Endometrium (tissue), 2 donors: ENCODE measurements around the gene ATXN7.
A peak's percentile ranks its signal among the peaks of the same experiment; 100 is the strongest.

Experiments used
- FAIRE-seq: peaks from 2 replicates; lab custom pipeline; 2012; peaks lifted over from hg19 to GRCh38; lab: Jason Lieb, UNC
- donor health status: control.
- donor health status: control.

ATXN7 gene

DNA sequence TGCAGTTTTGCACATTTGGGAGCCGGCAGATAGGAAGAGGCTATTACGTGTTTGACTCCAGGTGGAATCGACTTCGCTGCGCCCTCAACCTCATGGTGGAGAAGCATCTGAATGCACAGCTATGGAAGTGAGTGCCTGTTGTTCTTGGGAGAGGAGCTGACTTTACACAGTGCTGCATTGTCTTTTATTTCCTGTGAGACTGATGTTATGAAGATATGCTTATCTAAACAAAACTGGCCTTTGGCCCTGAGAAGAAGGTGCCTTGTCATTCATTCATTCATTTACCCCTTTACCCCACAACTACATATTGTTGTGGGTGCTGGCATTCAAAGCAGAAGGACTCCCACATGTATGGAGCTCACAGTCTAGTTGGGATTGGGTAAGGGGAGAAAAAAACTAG is 127.1 kb downstream of the ATXN7 start:
- FAIRE-seq, result no peak

DNA sequence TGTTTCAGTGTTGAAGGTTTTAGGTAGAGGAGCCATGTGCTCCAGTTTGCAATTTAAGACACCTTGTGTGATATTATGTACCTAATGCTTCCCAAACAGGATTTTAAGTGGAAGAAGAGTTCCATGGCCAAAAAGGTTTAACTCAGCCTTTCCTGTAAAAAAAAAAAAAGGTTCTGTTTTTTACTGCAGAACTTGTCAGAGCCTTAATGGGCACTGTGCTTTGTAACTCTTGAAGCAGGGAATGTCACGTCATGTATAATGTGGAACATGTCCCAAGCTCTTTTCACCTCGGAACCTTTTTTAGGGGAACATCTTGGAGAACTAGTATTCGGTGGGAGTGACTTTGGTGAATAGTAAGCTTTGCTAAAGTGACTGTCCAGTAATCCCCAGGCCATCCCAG is 128.0 kb downstream of the ATXN7 start:
- no peak for FAIRE-seq

DNA sequence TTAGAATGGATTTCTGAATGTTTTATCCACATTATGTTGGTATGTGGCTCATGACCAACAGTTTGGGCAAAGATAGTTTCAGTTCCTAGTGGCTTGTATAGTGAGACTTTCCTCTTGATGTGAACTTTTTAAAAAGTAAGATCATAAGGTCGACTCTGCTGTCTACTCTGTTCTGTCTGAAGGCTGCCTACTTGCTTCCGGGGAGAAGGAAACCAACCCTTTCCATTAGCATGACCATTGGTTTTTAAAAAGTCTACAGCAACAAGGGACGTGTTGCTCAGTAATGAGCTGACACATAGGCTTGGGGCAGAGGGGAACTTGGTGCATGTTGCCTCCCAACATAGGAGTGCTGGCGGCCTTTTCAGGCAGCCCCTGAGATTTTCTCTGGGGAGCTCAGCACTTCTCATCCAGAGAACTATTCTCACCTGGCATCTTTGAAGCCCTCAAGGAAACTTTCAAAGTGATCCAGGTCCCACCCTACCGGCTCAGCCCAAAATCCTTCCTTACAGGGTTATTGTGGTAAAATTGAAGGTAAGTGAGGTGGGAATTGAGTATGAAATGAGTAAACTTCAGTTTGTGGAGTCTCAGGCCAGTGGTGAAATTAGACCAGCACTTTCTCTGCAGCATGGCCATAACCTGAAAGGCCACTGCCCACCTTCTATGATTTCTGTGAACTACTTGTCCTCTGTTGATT is 129.0 kb downstream of the ATXN7 start:
- no peak for FAIRE-seq

DNA sequence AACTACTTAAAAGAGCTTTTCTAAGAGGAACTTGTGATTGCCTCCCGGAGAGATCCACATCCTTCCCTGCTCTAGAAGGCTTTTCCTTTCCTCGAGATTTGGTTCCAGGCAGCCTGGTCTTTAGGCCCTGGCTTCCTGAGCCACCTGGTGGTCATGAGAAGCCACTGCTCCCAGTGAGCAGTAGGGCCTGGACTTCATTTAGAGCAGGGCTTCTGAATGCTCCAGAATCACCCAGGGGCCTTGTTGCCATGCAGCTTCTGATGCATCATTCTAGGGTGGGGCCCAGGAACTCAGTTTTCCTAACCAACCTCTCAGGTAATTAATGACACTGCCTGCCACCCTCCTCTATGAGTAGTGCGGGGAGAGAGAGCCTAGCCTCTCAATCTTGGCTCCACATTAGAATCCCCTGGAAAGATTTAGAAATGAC is 130.0 kb downstream of the ATXN7 start:
- peak; percentile 70 for FAIRE-seq

DNA sequence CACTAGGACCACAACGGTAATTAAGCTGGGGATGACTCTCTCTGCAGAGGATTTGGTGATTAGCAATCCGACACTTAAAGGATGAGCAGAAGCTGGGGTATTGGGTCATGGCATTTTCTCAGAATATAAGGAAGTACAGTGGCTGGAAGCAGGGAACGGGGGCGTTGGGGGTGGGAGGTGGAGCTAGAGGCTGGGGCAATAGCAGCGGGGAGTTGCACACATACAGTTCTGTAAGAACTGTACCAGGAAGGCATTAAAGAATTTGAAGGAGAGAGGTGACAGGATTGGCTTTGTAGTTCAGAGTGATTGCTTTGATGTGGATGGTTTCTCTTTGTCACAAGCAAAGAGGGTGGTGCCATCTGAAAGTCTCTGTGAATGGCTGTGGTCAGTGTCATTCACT is 131.4 kb downstream of the ATXN7 start:
- no peak for FAIRE-seq

DNA sequence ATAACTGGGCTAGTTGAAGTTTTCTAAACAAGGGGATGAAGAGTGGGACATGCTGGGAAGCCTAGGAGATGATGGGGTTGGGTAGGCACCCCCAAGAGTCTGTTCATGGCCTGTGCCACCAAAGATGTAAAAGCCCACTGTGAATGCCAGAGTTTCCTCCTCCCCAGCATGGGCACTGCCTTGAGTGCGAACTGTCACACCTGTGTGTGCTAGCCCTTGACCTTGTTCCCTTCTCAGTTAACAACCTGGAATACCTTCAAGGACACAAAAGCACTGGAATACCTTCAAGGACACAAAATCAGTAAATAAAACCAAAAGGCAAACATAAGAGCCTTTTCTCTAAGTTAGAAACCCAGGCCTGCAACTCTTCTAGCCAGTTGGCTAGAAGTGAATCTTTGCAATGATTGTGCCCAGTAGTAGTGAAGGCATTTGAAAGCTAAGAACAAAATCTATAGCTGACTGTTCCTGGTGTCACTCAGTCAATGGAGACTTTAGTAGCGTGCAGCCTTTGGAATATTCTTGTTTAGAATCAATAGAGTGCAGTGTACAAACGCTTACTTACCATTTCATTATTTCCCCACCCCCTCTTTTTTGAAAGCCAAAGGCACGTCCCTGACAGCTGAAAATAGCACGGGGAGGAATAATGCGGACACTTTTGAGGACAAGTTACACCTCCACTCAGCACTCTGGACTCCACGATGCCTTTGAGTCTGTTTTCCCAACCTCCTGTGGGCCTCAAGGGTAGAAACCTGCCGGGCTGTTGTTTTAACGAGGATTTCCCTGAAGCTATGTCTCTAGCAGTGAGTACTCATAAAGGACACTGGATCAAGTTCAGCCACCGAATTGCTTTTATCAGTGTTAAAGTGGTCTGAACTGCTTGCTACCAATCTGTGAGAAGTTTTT is 135.4 kb downstream of the ATXN7 start:
- FAIRE-seq, result no peak

DNA sequence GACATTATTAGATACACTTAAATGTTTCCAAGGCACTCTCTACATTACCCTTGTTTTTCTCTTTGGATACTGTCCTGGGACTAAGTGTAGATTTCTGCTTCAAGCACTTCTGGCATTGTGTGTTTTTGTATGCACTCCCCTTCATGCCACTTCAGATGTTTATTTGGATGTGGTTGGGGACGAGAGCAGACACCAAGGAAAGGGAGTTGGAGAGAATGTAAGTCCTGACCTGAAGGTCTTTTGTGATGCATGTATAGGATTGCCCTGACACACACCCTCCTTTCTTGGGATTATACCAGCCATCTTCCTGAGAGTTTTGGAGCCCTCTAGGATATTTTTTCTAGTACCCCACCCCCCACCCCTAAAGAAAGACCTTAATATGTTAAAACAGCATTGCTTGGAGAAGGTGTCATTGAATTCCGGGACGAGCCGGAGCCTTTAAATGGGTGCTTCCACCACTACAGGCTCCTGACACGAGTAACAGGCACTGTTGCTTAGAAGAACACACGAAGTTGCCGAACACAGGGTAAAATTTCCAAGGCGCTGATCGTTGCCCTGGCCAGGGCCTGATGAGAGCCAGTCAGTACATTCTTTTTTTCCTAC is 136.9 kb downstream of the ATXN7 start:
- no peak for FAIRE-seq

DNA sequence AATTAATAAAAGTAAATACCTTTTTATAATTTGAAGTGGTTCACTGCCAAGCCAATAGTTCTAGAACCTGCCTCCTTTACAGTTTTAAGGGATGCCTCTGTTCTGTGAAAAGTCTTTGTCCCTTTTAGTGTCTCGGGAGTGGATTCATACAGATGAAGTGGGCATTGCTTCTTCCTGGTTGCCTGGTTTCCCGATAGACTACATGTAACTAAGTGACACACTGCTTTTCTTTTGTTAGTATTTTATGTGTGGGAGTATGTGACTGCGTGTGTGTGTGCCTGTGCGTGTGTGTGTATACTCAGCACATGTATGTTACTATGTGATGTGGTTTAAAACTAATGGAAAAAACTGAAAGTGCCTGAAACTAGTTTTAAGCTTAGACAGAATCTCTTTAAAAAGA is 138.6 kb downstream of the ATXN7 start:
- FAIRE-seq, result no peak

DNA sequence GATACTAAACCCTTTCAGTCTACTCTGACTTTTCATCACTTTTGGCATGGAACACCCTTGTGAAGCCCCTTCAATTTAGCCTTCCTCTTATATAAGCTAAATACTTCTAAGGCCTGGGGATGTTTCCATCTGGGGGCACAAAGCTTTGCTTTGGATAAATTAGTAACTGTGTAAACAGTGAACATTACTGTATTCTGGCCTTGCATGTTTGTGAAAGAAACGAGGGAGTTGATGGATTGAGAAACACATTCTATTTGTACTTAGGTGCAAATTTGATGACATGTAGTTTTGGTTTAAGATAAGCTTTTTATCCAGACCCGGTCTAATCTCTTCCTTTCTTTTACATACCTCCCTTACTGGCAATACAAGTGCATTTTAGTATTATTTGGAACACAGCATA is 139.9 kb downstream of the ATXN7 start:
- FAIRE-seq, result no peak

DNA sequence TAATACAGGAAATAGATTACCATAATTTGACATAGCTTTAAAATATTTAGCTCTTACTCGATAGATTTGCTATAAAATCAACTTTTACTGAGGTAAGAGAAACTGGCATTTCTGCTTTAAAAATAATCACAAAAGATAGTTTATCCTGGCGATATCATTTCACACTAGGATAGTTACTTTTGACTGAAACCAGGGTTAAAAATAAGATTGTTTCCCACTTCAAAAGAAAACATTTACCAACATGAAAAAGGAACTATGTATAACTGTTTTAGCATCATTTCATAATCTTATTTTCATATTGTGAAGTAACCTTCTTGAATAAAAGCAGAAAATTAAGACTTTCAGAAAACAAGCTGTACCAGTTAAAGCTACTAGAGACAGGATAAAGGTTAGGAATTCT is 144.3 kb downstream of the ATXN7 start:
- no peak for FAIRE-seq

DNA sequence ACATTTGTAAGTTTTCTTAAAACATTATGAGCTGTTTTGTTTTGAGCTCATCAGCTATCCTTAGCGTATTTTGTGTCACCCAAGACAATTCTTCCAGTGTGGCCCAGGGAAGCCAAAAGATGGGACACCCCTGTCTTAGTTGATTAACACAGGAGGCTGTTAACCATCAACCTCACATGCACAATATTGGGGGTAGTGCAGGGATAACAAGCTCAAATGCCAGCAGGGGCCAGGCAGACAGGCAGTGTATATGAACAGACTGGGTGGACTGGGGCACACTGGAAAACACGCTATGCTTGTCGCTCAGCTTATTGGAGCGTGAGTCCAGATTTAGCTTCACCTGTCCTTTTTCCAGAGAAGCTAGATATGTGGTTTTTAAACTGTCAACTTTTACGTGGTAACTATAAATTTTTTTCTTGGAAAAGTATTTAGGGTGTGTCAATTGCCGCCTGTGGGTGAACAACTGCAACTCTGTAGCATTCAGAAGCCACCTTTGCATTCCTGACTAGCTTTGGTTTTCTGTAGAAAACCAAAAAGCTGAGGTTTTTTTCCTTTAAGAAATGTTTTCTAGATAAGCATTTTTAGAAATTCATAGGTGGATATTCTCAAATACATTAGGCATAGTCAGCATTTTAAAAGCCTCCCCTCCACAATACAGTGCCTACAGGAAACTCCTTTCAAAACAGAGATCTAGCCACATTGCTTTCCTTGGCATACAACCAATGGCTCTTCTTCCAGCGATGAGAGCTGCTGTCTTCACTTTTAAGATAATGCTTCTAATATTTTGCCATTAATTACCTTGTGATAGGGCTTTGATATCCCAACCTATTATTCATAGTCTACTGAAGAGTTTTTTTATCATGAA is 145.1 kb downstream of the ATXN7 start:
- no peak for FAIRE-seq

DNA sequence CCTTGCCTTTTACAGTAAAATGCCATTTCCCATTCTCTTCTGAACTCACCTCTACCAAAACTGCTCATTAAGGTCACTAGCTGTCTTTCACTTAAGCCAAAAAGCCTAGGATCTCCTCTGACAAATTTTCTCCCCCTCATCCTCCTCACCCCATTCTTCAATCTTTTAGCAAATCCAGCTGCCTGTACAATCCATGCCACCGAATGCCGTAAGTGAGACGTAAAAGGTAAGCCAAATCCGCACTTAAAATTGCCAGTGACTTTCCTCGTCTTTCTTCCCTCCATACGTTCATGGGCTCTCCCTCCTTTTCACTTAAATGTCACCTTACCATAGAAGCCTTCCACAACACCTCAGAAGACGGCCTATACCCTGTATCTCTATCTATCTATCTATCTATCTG is 145.9 kb downstream of the ATXN7 start:
- FAIRE-seq, result no peak

DNA sequence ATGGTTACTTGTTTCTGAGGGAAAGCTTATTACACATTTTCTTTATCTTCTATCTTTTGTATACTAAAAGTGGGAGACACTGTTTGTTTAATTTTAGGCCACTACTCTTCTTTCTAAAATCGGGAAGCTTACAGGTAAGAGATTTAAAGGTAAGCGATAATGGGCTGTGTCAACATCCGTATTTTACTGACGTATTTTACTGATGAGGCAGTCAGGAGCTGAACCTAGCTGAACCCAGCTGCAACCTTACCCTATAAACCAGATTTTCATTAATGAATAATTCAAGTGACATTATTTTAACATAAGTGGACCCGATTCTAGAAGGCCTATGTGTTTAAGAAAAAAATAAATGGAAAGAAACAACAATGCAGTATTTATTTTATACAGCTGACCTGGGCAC is 146.5 kb downstream of the ATXN7 start:
- no peak for FAIRE-seq

DNA sequence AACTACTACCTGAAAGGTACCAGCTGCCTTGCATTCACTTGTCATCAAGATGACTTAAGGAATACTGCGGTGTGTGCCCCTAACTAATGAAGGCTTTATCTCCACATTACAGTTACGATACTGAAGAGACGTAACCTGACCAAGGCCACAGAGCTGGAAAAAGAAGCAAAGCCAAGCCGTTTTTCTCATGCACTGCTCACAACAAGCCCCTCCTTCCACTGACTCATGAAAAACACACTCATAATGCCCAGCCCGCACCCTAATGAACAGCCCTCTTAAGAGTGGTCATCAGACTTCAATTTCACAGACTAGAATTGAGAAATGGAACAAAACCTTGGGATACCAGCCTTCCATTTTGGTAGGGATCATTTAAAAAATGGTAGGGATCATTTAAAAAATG is 148.0 kb downstream of the ATXN7 start:
- FAIRE-seq, result no peak

DNA sequence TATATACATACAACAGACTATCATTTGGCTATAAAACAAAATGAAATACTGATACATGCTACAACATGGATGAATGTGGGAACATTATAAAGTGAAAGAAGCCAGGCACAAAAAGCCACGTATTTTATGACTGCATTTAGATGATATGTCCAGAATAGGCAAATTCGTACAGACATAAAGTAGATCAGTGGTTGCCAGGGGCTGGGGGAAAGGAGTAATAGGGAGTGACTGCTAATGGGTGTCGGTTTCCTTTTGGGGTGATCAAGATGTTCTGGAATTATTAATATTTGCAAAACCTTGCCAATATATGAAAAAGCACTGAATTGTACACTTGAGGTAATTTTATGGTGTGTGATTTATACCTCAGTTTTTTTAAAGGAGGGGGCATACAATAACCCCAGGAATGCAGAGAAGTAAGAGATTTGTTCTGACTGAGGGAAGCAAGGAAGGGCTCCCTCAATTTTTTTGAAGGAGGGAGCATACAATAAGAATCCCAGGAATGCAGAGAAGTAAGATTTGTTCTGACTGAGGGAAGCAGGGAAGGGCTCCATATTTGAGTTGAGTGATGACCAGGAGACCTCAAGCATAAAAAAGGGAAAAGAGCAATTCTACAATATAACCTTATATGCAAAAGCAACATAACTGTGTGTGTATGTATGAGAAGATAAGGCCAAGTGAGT is 153.4 kb downstream of the ATXN7 start:
- no peak for FAIRE-seq

DNA sequence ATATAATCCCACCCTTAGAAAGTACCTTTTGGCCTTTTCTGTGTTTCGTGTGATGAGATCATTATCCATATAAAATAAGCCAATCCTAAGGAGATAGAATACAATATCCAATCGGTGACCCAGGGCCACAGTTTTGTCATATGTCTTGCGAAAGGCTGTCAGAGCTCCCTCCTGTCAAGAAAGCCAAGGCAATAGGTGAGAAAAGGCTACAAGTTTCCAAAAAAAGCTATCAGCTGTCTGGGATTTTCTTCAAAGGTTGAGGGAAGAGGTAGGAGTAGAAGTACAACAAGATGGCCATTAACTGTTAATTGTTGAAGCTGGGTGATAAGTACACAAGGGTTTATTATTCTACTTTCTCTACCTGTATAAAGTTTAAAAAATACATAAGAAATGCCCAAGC is 155.6 kb downstream of the ATXN7 start:
- FAIRE-seq, result no peak

DNA sequence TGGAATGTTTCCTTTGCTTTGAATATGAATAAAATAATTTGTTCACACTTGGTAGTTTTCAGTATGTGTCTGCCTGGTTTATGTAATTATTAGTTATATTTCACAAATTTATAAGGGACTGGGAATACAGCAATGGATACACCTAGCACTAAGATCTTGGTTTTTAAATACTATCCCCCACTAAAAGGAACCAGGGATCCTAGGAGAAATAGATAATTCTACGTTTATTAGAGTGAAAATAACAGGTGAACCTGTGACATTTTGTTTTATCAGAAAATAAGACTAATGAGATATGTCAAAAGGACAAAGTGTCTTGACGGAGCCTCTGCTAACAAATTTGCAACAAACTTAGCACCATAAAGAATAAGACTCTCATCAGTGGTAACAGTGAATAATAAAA is 156.2 kb downstream of the ATXN7 start:
- FAIRE-seq, result no peak

DNA sequence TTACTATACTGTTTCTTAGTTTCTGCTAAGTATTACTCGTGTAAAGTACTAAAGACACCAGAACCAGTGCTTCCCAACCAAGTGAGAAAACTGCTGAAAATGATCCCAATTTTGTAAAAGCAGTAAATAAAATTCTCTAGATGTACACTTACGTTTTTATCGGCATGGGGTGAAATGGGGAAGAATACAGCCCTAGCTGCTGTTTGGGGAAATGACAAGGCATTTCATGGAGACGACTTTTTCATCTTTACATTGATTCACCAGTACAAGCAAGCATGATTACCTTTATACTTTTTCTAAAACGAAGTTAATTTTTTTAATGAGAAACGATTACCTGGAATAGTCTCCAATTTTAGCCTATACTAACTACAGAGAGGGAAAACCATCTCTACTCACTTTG is 158.3 kb downstream of the ATXN7 start:
- FAIRE-seq, result no peak

DNA sequence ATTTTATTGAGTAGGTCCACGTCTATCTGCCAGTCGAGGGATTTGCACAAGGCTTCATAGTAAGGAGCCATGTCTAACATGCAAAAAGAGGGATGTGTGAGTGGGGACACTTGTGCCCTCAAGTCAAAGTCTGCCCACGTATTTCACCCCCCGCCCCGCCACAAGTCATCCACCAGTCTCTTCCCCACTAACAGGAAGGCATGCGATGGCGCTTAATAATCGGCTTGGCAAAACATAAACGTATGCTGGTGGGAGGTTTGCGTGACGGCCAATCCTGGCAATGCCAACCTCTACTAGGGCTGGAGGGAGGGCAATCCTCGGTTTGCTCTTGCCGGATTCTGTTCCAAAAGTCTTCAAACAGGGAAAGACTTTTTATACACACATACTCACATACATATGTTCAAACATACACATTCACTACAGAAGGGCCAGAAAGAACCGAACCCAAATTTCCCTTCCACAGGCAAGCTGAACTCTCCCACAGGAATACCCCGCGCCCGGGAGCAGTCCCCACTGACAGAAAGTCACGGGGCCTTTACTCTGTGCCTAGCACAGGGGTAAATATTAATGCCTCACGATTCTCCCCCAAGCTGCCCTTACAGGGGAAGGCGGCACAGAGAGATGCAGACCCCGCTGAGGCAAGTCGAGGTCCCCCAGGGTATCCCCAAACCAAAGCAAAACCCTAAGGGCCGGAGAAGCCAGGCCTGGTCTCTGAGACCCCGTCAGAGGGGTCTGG is 159.0 kb downstream of the ATXN7 start:
- no peak for FAIRE-seq

DNA sequence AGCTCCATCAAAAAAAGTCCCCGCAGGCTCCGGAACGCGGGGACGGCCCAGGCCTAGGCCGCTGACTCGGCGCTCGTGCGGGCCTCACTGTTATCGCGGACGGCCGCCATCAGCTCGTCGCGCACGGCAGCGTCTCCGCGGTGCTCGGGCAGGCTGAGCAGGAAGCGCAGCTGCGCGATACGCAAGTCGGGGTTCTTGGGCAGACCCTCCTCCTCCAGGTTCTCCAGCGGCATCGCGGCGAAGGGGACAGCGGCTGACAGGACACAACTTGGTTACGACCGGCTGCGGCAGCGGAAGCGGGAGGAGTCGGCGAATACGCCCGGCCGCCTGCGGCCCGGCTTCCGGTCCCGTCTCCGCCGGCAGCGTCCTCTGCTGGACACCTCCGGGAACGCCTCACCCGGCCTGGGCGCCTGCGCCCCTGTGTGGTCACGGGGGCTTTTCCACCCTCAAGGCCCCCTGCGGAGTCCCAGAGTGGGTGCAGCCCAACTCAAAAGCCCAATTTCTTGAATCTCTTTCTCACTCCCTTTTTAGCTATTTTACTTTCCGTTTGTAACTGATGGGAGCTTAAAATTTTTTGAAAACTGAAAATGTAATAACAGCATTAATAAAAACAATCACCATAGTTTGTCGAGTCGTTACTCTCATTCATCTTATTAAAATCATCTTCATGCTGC is 159.7 kb downstream of the ATXN7 start, which contains the start of gene PSMD6:
TSS of gene PSMD6 (minus strand) at position 308 of the 674 bp plus-strand sequence. CDS start at position 233, 75 bp downstream.
- FAIRE-seq, result no peak
